Keratinocyte (primary cell): ENCODE results near the gene ZBTB1.

Experiments used
- EZH2 ChIP-seq: IDR thresholded peaks from one replicate; pipeline ENCODE4 v1.6.1; 2012; ENCODE audit warnings: inconsistent platforms, mild to moderate bottlenecking, low read length, moderate library complexity
- TF ChIP-seq, protein P1 (sequence below), 3 experiments: IDR thresholded peaks in 1 of 3; conservative IDR thresholded peaks in 1 of 3; optimal IDR thresholded peaks in 1 of 3; 2 replicates in 2 of 3; 3 replicates in 1 of 3; pipeline versions ENCODE3 to v1.5.1; 2011; ENCODE audit warnings: low read length in 3 of 3, mild to moderate bottlenecking in 3 of 3, moderate library complexity in 2 of 3, control low read depth in 1 of 3, inconsistent platforms in 1 of 3; ENCODE audit not compliant: insufficient read depth in 2 of 3; ENCODE audit errors: extremely low read depth in 1 of 3

DNA sequence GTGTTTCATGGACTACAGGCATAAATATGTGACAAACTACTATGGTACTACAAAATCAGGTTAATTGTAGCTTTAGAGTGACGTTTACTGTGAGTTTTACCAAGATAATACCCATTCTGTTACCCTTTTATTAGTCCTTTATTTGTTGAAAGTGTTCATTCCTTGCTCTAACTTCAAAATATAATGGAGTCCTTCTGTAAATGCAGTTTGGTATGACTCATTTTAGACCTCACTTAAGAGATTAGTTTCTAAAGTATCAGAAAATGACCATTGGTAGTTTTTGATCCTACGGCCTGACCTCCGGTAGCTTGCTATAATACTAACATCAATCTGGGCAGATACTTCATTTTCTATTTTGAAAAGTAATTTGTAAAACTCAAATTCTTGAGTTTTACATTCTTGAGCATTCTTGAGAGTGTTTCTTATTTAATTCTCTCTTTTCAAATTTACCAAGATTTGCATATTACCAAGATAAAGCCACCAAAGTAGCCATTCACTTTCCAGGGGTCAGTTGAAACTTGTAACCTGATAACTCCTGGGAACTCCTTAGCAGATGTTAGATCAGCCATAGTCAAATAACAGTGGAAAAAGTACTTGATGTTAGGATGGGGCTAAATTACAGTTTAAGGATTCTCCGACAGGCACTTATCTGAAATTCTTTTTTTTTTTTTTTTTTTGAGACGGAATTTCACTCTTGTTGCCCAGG lies 40.2 kb downstream of the ZBTB1 start:
- TF ChIP-seq, protein P1, sequence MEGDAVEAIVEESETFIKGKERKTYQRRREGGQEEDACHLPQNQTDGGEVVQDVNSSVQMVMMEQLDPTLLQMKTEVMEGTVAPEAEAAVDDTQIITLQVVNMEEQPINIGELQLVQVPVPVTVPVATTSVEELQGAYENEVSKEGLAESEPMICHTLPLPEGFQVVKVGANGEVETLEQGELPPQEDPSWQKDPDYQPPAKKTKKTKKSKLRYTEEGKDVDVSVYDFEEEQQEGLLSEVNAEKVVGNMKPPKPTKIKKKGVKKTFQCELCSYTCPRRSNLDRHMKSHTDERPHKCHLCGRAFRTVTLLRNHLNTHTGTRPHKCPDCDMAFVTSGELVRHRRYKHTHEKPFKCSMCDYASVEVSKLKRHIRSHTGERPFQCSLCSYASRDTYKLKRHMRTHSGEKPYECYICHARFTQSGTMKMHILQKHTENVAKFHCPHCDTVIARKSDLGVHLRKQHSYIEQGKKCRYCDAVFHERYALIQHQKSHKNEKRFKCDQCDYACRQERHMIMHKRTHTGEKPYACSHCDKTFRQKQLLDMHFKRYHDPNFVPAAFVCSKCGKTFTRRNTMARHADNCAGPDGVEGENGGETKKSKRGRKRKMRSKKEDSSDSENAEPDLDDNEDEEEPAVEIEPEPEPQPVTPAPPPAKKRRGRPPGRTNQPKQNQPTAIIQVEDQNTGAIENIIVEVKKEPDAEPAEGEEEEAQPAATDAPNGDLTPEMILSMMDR (optimal IDR thresholded peaks at IDR 0.05 in 1 of 3, IDR thresholded peaks at IDR 0.05 in 1 of 3, conservative IDR thresholded peaks at IDR 0.05 in 1 of 3; ENCODE audit: extremely low read depth in 1 of 3, insufficient read depth in 2 of 3, low read length in 3 of 3): no peak
- no peak for TF ChIP-seq EZH2
